Measurements from ENCODE around the gene ACAN.

ACAN gene

DNA sequence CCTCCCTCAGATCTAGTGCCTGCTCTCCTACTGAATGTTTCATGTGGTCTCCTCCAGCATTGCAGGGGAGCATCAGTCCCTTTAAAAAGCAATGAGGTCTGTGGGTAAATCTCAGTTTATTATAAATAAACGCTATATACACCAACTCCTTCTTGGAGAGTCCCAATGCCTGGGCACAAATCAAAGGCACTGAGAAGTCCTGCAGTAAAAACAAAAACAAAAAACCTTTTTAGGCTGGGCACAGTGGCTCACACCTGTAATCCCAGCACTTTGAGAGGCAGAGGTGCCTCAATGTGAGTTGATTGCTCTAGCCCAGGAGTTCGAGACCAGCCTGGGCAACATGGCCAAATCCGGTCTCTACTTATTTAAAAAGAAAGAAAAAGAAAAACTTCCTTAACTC lies 45.0 kb downstream of the ACAN start:
- H3K27ac ChIP-seq: no peak overlapping the region
- TF ChIP-seq, protein P1, sequence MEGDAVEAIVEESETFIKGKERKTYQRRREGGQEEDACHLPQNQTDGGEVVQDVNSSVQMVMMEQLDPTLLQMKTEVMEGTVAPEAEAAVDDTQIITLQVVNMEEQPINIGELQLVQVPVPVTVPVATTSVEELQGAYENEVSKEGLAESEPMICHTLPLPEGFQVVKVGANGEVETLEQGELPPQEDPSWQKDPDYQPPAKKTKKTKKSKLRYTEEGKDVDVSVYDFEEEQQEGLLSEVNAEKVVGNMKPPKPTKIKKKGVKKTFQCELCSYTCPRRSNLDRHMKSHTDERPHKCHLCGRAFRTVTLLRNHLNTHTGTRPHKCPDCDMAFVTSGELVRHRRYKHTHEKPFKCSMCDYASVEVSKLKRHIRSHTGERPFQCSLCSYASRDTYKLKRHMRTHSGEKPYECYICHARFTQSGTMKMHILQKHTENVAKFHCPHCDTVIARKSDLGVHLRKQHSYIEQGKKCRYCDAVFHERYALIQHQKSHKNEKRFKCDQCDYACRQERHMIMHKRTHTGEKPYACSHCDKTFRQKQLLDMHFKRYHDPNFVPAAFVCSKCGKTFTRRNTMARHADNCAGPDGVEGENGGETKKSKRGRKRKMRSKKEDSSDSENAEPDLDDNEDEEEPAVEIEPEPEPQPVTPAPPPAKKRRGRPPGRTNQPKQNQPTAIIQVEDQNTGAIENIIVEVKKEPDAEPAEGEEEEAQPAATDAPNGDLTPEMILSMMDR (conservative IDR thresholded peaks at IDR 0.05): no peak

DNA sequence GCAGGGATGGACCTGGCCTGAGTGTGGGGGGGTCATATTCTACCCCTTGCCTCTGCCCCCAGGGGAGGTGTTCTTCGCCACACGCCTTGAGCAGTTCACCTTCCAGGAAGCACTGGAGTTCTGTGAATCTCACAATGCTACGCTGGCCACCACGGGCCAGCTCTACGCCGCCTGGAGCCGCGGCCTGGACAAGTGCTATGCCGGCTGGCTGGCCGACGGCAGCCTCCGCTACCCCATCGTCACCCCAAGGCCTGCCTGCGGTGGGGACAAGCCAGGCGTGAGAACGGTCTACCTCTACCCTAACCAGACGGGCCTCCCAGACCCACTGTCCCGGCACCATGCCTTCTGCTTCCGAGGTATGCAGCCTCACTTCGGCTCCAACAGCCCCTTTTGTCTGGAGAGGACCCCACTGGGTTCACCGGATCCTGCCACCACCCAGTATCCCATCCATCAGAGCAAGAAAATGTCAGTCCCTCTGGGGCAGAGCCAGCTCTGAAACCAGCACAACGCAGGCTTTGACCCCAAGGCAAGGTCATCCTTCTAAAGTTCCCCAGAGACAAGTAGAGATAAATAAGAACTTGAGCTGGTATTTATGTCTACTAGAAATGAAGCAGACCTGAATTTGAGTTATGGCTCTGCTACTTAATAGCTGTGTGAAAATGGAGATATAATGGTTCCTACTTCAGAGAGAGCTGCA lies 46.3 kb downstream of the ACAN start:
- TF ChIP-seq, protein P1 (conservative IDR thresholded peaks at IDR 0.05): no peak
- no peak overlapping the region for H3K27ac ChIP-seq

DNA sequence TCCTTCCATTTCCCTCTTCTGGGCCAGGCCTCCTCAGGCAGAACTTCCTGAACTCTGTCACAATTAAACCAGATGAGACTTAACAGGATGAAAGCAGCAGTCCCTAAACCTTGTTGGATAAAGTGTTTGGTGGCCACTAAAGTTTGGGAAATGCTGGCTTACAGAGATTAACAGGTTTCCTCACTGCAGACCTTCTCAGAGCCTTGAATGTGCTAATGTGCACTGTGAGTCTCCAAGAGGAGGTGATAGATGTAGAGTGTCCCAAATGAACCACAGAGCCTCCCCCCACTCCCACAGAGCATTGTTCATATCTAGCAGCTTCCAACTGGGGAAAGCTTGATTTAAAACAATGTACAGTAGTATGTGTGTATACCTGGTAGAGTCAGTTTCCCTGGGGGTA lies 49.2 kb downstream of the ACAN start:
- TF ChIP-seq, protein P1 (conservative IDR thresholded peaks at IDR 0.05): no peak
- no peak overlapping the region for H3K27ac ChIP-seq

DNA sequence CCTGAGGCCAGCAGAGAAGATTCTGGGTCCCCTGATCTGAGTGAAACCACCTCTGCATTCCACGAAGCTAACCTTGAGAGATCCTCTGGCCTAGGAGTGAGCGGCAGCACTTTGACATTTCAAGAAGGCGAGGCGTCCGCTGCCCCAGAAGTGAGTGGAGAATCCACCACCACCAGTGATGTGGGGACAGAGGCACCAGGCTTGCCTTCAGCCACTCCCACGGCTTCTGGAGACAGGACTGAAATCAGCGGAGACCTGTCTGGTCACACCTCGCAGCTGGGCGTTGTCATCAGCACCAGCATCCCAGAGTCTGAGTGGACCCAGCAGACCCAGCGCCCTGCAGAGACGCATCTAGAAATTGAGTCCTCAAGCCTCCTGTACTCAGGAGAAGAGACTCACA lies 55.7 kb downstream of the ACAN start:
- no peak overlapping the region for H3K27ac ChIP-seq

DNA sequence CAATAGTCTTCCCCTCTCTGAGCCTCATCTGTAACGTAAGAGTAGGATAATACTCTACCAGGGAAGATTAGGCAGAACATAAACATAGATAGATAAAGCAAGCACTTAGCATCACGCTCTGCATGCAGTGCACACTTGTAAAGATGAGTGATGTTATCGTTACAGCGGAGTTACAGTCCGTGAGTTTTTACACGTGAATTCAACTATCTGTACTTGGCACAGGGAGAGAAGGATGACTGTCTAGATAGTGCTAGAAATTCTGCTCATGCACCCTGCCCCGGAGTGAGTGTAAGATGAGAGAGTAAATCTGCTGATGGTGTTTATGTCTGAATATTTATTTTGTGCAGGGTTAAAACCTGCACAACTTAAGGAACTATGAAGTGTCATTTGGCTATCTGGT lies 56.3 kb downstream of the ACAN start:
- H3K27ac ChIP-seq: no peak overlapping the region
- TF ChIP-seq, protein P1 (conservative IDR thresholded peaks at IDR 0.05): no peak

More for the DNA sequence above, 55.7 kb downstream of the ACAN start:
- TF ChIP-seq, protein P1 (conservative IDR thresholded peaks at IDR 0.05): no peak

DNA sequence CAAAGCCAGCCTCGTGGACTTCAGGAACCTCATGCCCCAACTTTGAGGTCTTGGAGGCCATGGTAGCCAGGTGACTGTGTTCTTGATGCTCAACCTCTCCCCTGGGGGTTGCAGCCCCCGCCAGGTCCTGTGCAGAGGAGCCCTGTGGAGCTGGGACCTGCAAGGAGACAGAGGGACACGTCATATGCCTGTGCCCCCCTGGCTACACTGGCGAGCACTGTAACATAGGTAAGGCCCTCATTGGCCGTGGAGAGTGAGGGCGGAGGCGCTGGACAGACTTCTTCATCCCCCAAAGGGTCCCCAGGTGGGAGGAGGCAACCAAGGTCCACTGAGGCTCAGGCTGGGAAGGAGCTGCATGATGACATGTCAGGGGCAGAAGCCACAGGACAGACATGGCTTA lies 57.0 kb downstream of the ACAN start:
- TF ChIP-seq, protein P1 (conservative IDR thresholded peaks at IDR 0.05): no peak
- H3K27ac ChIP-seq: no peak overlapping the region

DNA sequence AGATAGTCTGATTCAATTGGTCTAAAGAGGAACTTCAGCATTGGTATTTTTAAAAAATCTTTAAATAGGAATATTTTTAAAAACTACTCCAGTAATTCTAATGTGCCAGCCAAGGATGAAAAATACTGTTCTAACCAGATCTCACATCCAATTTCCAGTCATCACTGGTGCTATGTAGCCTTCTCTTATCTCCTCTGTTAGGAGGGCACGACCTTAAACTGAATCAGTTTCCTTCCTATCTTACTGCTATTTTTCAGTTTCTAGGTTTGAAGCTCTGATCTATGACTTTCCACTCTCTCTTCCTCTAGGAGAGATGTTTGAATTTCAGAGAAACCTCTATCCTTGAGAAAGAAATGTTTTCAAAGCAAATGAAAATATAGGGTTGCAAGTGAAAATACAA lies 60.2 kb downstream of the ACAN start:
- TF ChIP-seq, protein P1 (conservative IDR thresholded peaks at IDR 0.05): no peak
- H3K27ac ChIP-seq: no peak overlapping the region

Measured in VCaP (cell line).